Posterior vena cava (tissue), 2 donors: ENCODE results near the gene CDKN2A. TPM values are rescaled to one million over a fixed set of nuclear protein-coding genes. Genes with fewer than 3 reads are reported as not detected.

Experiments used
- DNase-seq: peaks from one replicate; pipeline ENCODE4 v3.0.0-alpha.2; 2020; ENCODE audit warnings: low spot score
- intact Hi-C, 2 donors: fragments of 100-400 bp; cut with DNase I; formaldehyde crosslinking; loops; one replicate each; pipeline versions ENCODE4 v1.14.1 to v1.14.2; 2022 to 2023
- long read RNA-seq, 2 donors: library from polyadenylated mRNA; unstranded; transcript quantifications; one replicate each; pipeline ENCODE4 v2.0.0, GENCODE V29; 2020 to 2021
- total RNA-seq, 2 donors: library from RNA; stranded (reverse); fragmentation: NEBNext Ultra II Directional; extraction: Animal tissue kit (Norgen Biotek cat#: 25700); gene quantifications; one replicate each; pipeline ENCODE4 v1.2.1, GENCODE V29; 2021
- donor health status: DM: yes; HTN: yes; CAD: no.
- donor health status: DM: yes; HTN: yes; CAD: no.

CDKN2A gene
- total RNA-seq, result 1 to 10 TPM in 1 of 2 donors, under 1 TPM in 1; 0.81 to 1.4 TPM
- long read RNA-seq, donor 1, result 0 reads
- long read RNA-seq, donor 2, result 0 reads

DNA sequence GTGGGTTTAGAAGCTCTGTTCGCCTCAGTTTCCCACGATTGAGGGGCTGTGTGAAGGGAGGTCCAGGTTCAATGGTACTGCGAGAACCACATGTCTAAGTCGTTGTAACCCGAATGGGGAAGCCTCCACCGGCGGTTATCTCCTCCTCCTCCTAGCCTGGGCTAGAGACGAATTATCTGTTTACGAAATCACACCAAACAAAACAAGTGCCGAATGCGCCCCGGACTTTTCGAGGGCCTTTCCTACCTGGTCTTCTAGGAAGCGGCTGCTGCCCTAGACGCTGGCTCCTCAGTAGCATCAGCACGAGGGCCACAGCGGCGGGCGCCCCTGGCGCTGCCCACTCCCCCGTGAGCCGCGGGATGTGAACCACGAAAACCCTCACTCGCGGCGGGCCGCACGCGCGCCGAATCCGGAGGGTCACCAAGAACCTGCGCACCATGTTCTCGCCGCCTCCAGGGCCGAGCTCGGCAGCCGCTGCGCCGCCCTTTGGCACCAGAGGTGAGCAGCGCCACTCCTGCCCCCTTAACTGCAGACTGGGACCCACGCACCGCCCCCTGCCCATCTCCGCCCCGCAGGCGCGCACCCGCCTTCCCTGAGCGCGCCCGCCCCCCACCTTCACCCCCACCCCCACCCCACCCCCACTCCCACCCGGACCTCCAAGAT lies at the start of gene CDKN2A:
CDKN2A (minus strand) TSS at position 500 of the 663 bp plus-strand sequence.
- intact Hi-C loops, result loop anchor here (10.0 kb wide), 2 partner anchors 179 to 189 kb away; partner anchors contain the start of gene MTAP (in 1 of the 2)

GRCh38 chr9:22043928-22044327 lies 49.7 kb upstream of the CDKN2A start:
- intact Hi-C loops, result no loop called here
- DNase-seq, result no peak

More for the DNA sequence above, at the start of gene CDKN2A:
- peak; percentile 83 for DNase-seq

DNA sequence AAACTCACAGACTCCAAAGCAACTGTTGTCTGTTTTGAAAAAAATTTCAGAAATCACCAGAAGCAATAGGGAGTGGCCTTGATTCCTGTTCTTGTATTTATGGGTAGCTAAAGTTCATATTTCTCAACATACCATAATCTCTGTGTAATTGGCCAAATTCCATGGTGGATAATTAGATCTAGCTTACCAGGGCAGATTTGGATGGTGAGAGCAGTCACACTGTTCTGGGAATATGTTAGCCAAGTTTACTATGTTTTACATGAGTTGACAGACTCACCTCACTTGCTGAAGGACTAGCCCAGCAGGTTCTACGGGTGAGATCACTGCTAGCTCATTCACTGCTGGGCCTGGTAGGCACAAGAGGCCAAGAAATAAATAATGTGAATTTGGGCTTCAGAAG lies 47.6 kb upstream of the CDKN2A start:
- DNase-seq, result no peak
- intact Hi-C loops, result no loop called here

- DNase-seq, result no peak
- intact Hi-C loops, result no loop called here
Observed at GRCh38 chr9:22041344-22041743, 47.2 kb upstream of the CDKN2A start.

DNA sequence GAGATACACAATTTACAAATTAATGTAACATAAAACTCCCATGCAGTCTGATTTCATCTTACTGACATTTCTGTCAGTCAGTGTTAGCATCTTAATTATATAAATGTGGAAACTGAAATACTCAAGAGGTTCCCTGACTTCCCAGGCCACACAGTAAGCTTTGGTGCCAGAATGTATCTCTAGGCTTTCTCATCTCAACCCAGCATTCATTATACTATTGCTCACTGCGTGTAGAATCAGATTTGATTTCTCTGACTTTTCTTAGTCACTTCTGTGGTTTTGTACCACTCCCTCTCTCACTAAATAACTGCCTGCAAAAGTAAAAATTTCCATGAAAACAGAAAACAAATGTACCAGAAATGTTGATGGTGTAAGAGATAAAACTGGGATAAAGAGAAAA lies 46.6 kb upstream of the CDKN2A start:
- intact Hi-C loops, result no loop called here
- no peak for DNase-seq

- intact Hi-C loops, result no loop called here
- no peak for DNase-seq
Observed at GRCh38 chr9:22039258-22039657, 45.1 kb upstream of the CDKN2A start.

- no peak for DNase-seq
- intact Hi-C loops, result no loop called here
Observed at GRCh38 chr9:22037954-22038690, 43.9 kb upstream of the CDKN2A start.

- no peak for DNase-seq
- intact Hi-C loops, result no loop called here
Observed at GRCh38 chr9:22036866-22037626, 42.9 kb upstream of the CDKN2A start.

- intact Hi-C loops, result no loop called here
- no peak for DNase-seq
Observed at GRCh38 chr9:22035591-22036011, 41.4 kb upstream of the CDKN2A start.

GRCh38 chr9:22033012-22033630 lies 38.9 kb upstream of the CDKN2A start:
- intact Hi-C loops, result no loop called here

DNA sequence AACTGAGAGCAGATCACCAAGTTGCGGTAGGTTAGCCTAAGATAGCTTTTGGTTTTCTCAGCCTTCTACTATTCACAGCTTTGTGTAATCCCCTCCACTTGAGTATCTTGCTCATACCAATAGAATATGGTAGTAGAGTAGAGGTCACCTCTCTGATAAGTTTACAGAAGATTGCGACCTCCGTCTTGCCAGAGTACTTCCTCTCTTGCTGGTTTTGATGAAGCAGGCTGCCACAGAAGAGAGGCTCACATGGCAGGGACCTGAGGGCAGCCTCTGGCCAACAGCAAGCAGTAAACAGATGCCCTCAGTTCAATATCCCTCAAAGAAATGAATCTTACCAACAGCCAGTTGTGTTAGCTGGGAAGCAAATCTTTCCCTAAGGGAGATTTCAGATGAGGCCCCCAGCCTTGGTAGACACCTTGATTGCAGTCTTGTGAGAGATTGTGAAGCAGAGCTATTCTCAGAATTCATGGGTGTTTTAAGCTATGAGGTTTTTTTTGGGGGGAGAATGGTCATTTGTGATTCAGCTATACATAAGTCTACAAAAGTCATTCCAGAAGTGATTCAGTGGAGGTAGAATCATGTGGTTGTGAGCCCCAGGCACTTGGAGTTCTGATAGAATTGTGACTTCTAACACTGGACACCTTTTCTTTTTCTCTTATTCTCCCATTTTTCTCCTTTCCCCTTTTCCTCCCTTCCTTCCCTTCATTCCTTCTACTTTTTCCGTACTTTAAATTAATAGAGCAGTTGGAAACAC lies 37.6 kb upstream of the CDKN2A start:
- DNase-seq, result no peak
- intact Hi-C loops, result no loop called here

More at GRCh38 chr9:22033012-22033630, 38.9 kb upstream of the CDKN2A start:
- no peak for DNase-seq

DNA sequence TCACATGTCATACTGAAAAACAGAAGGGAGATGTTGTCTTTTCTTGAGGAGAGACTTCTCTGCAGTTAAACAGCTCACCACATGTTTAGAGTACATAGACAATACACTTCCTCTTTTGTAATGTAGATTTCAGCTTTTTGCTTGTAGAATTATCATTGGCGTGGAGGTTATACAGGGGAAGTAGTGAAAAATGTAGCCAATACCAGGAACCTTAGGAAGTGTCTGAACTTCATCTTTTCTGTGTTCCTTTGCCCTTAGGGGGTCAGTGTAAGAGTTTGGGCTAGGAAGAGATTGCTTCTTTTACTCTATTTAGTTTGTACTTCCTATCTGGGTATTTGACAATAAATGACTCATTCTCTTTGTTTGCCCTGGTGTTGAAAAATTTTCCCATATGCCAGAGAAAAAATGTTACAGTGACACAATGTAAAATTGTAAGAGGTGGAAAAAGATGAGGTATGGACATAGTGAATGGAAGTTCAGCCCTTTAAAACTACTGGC lies 36.0 kb upstream of the CDKN2A start:
- no peak for DNase-seq
- intact Hi-C loops, result no loop called here

GRCh38 chr9:22029231-22029630 lies 35.0 kb upstream of the CDKN2A start:
- intact Hi-C loops, result no loop called here

DNA sequence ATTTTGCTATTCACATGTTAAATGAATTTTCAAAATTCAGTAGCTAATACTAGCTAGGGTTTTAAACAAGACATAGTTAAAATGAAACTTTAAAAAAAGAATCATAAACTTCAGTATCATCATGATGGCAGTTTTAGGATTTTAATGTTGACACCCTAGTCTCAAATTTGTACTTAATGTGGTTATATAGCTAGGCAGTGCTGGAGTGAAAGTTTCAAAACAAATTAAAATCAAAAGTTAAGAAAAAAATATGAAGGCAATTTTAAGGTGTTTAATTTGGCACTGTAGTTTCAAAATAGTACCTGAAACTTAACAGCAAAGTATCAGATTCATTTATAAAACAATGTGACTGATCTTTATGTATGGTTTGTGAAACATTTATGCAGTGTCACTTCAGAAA lies 34.2 kb upstream of the CDKN2A start:
- intact Hi-C loops, result no loop called here
- no peak for DNase-seq

More at GRCh38 chr9:22029231-22029630, 35.0 kb upstream of the CDKN2A start:
- DNase-seq, result no peak

DNA sequence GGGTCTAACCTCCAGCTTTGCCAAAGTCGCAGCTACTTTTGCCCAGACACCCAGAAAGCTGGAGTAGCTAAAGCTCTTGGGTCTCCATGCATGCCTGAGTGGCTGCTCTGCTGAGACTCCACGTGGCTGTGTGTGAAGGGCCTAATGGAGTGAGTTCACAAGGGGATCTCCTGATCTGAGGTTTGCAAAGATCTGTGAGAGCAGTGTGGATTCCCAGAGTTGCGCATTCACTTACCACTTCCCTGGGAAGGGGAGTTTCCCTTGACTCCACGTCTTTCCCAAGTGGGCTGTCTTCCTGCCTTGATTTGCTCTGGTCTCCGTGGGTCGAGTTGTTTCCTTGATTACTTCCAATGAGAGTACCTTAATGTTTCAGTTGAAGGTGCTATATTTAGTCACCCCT lies 32.5 kb upstream of the CDKN2A start:
- DNase-seq, result no peak
- intact Hi-C loops, result no loop called here

DNA sequence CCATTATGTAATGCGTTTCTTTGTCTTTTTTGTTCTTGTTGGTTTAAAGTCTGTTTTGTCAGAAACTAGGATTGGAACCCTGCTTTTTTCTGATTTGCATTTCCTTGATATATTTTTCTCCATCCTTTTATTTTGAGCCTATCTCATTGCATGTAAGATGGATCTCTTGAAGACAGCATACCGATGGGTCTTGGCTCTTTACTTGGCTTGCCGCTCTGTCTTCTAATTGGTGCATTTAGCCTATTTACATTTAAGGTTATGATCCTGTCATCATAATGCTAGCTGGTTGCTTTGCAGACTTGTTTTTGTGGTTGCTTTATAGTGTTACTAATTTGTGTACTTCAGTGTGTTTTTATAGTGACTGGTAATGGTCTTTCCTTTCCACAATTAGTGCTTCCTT lies 28.2 kb upstream of the CDKN2A start:
- intact Hi-C loops, result no loop called here
- no peak for DNase-seq

- no peak for DNase-seq
- intact Hi-C loops, result no loop called here
Observed at GRCh38 chr9:22010866-22011625, 16.9 kb upstream of the CDKN2A start.

- no peak for DNase-seq
- intact Hi-C loops, result no loop called here
Observed at GRCh38 chr9:22009506-22009867, 15.3 kb upstream of the CDKN2A start.
